ENCODE measurements around the gene MRPL20.
"Not testable (repeated sequence)": the region's sequence is repeated elsewhere in the genome, so short reads cannot be mapped to it uniquely, and the experiment has no call there.

MRPL20 gene

DNA sequence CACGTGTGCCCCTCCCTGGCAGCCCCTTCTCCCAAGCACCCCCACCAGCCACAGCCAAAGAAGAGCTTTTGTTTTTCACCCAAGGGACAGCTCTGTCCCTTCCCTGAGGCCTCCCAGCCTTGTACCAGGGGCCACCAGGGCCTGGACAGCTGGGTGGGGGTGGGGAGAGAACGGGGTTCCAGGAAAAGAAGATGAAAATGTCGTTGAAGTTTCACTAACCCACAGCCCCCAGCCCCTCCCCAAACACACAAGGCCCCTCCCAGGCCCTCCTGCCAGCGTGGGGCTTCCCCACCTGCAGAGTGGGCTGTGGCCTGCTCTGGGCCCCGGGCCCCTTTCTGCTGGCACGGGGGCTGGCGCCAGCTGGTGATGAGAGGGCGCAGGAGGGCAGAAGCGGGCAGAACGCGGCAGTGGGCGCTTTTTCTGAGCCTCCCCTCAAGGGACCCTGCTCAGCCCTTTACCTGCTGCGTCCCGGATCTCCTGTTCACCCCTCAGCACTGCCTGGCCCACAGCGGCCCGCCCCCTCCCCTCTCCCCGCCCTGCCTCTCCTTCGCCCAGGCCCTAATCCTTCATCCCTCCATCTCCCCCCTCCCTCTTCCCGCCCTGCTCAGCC lies 19.5 kb upstream of the MRPL20 start:
- no peak for DNase-seq (ENCODE audit: low read depth, low spot score)

DNA sequence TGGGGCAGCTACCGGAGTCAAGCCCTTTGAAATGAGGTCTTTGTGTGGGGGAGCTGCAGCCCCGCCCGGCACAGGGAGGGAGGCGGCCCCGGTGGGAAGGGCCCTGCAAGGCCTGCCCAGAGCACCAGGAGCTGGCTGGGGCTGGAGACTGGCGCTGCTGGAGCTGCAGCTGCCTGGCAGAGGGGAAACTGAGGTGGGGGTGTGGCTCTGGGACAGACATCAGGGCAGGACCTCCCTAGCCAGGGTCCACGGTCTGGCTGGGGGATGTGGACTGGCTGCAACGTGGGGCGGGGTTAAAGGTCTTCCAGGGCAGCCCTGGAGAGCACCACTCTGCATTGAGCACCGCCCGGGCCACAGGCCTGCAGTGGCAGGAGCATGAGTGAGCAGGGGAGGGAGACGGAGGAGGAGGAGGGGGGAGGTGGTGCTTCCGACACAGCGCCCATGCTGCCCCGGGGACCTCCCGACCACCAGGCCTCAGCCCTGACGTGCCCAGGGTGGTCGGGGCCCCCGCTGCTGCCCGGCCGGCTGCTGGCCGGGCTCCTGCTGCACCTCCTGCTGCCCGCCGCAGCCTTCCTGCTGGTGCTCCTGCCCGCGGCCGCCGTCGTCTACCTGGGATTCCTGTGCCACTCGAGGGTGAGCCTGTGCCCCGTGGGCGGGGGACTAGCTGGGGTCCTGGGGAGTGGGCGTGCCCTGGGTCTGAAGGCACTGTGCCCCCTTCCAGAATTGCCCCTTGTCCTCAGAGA lies 18.8 kb upstream of the MRPL20 start:
- no peak for DNase-seq (ENCODE audit: low read depth, low spot score)

DNA sequence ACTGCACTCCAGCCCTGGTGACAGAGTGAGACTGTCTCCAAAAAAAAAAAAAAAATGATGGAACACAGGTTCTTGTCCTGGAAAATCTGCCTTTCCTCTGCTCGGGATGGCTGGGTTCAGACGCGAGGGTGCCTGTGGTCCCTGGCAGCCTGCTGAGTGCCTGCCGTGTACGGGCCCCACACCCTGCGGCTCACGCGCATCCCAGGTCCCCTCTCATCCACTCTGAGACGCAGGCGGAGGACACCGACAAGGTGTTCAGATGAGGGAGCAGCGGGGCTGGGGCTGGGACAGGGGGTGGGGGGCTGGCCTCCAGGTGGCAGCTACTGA lies 18.3 kb upstream of the MRPL20 start:
- DNase-seq (ENCODE audit: low read depth, low spot score) = no peak

DNA sequence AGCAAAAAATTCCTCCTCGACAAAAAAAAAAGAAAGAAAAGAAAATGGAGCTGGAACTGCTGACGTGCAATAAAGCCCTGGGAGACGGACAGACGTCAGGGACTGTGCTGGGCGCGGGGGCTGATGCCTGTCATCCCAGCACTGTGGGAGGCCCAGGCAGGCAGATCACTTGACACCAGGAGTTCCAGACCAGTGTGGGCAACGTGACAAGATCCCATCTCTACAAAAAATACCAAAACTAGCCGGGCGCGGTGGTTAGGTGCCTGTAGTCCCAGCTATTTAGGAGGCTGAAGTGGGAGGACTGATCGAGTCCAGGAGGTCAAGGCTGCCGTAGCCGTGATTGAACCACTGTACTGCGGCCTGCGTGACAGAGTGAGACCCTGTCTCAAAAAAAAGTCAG lies 17.6 kb upstream of the MRPL20 start:
- no peak for DNase-seq (ENCODE audit: low read depth, low spot score)

DNA sequence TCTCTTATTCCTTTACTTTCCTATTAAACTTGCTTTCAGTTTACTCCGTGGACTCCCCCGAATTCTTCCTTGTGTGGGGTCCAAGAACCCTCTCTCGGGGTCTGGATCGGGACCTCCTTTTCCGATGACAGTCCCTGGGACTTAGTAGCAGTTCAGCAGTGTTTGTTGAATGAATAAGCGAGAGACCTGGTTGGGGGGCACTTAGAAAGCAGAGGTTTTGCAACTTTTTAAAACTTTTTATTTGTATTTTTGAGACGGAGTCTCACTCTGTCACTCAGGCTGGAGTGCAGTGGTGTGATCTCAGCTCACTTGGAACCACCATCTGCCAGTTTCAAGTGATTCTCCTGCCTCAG lies 16.1 kb upstream of the MRPL20 start:
- no peak for DNase-seq (ENCODE audit: low read depth, low spot score)

DNA sequence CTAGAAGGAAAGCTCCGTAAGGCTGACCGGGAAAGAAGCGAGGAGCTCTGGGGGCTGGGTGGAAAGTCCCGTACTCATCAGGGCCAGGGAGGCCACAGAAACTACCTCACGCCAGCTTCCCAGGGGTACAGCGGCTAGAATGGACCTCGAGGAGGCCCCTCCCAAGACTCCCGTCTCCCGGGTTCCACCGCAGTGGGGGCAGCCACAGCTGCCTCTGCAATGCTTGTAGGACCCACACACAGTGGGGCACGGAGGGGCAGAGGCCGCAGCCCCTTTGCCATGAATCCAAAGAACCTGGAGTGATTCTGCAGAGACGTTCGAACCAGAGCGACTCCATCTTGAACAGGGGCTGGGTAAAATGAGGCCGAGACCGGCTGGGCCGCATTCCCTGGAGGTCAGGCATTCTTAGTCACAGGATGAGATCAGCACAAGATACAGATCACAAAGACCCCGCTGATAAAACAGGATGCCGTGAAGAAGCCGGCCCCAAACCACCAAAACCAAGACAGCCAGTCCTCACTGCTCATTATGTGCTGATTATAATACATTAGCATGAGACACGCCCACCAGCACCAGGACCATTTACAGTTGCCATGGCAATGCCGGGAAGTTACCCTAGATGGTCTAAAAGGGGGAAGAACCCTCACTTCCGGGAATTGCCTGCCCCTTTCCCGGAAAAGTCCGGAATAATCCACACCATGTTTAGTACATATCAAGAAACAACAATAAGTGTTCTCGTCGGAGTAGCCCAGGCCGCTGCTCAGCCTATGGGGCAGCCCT lies 15.6 kb upstream of the MRPL20 start:
- DNase-seq (ENCODE audit: low read depth, low spot score) = peak; percentile 69

DNA sequence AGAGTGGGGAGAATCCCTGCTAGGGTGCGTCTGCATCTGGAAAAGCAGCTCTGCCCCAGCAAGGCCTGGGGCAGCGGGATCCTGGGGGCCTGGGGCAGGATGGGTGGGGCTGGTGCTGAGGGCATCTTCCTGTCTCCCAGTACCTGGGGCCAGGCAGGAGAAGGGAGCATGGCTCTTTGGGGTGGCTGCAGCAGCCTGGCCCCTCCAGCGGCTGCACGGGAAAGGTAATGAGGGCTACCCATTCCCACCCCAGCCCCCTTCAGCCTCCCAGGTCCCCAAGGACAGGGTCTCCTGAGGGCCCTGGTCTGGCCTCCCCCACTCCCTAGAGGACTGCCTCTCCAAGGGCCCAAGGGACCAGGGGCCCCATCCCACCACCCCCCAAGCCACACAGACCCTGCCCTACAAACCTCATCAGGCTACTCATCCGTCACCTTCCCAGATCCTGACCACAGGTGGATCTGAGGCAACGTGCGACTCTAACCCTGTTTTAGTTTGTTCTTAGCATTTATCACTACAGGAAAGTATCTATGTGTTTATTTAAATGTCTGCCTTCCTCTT lies 14.9 kb upstream of the MRPL20 start:
- no peak for DNase-seq (ENCODE audit: low read depth, low spot score)

DNA sequence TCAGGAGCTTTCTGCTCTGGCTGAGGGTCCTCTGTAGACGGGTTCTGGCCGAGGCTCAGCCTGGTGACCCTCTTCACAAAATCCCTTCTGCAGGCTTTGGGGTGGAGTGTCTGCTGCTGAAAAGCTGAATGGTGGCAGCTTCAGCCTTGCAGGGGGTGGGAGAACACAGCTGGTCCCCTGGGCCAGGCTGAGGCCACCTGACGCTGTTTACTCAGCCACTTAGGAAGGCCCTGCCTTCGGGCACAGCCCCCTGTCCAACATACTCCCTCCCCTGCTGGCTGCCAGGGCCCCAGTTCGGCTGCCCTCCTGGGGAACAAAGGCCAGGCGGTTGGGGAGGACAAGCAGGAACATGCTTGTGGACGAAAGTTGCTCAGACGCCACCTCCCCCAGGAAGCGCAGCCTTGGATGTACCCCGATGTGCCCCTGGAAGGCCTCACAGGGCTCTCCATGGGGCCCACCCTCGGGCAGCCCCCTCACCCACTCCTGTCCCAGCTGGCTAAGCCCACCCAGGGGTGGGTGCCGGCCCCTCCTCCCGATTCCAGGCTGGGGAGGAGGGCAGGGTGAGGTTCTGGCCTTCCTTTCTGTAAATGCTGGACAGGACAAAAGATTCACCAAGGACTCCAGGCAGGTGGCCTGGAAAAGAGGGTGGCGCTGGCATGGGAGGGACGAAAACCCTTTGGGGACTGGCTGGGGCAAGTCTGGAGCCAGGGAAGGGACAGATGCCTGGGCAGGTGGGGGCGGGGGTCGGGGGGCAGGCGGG lies 14.2 kb upstream of the MRPL20 start, which contains the start of gene ANKRD65:
ANKRD65 (minus strand) TSS at position 130 of the 760 bp plus-strand sequence. CDS start 271 bp downstream, outside the sequence.
- no peak for DNase-seq (ENCODE audit: low read depth, low spot score)

DNA sequence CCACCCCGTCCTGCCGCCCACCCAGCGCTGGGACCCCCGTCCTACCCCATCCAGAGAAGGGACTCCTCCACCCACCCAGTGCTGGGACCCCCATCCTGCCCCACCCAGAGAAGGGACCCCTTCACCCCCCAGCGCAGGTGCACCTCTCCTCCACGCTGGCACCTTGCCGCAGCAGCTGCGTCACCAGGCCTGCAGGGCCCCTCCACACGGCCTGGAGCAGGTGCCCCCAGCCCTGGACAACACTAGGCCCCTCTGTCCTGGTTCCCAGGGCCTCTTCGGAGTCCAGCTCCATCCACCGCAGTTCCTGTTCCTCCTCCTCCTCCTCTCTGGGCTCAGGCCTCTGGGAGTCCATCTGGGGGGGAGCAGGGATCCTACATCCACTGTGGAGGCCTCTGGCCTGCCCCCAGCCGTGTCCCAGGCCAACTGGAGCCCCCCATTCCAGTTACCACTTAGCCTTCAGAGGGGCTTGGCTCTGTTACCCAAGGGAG lies 13.6 kb upstream of the MRPL20 start:
- no peak for DNase-seq (ENCODE audit: low read depth, low spot score)

DNA sequence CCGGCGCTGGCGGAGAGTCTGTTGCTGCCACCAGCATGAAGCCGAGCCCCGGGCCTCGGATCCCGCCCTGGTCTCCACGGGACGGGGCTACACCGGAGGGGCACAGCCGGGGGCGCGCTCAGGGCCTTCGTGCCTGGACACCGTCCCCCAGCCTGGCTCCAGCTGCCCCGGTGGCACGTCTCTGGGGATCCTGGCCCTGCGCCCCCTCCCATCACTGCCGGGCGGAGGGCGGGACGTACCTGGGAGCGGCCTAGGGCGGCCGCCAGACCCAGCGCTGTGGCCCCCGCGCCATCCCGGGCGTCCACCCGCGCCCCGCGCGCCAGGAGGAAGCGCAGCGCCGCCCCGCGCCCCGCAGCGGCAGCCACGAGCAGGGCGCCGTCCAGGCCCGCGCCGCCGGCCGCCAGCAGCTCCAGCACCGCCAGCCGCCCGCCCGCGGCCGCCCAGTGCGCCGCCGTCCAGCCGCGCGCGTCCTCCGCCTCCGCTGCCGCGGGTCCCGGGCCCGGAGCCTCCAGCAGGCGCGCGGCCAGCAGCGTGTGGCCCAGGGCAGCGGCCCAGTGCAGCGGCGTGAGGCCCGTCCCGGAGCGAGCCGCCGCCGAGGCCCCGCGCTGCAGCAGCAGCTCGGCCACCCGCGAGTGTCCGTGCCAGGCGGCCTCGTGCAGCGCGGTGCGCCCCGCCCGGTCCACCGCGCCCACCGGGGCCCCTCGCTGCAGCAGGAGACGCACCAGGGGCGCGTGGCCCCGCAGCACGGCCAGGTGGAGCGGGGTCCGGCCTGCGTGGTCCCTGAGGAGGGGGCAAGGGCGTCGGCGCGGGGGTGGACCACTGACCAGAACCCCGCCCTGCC lies 12.9 kb upstream of the MRPL20 start:
- peak; percentile 62 for DNase-seq (ENCODE audit: low read depth, low spot score)

DNA sequence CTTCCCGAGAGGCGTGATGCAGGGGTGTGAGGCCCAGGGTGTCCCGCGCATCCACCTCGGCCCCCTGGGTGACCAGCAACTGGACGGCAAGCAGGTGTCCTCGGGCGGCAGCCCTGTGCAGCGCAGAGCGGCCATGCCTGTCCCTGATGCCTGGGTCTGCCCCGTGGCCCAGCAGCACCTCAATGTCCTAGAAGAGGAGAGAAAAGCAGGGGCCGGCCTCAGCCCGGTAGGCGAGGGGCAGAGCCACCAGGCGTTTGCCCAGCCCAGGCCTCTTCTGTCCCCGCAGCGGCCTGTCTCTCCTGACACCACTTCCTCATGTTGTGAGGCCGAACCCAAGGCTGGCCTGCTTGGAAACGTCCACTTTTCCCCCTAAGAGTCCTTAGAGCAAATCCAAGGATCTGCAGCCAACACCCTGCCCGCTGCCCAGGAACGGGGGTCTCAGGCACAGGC lies 12.3 kb upstream of the MRPL20 start:
- DNase-seq (ENCODE audit: low read depth, low spot score) = no peak

DNA sequence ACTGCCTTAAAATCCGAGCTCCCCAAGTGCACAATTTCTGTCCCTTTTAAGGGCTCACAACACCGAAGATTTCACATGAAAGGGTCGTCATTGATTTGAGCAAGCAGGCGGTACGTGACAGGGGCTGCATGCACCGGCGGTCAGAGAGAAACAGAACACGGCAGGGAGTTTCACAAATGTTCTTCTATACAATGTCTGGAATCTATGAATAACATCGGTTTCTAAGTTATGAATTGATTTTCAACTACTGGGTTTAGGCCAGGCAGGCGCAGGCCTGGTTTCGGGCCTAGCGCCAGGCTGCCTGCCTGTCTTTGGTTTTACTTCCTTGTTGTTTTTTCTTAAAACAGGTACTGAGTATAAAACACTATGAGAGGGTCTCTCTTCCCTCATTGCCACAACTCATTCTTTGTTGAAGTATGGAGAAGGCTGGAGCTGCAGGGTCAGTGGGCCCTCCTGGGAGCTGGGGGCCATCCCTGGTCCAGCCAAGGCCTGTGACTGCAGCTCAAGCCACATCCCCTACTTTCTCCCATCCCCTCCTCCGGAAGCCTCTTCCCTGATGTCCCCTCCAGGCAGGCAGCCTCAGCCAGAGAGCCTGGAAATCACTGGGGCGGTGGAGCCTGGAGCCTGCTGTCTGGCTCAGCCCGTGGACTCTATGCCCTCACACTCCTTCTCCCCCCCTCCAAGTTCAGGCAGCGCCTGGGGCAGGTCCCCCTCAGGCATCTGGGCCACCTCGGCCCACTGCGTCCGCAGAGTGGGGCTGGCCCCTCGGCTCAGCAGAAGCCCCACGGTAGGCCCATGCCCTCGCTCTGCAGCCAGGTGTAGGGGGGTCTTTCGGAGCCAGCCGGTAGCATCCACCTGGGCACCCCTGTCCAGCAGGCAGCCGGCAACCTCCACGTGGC lies 11.6 kb upstream of the MRPL20 start:
- no peak for DNase-seq (ENCODE audit: low read depth, low spot score)

DNA sequence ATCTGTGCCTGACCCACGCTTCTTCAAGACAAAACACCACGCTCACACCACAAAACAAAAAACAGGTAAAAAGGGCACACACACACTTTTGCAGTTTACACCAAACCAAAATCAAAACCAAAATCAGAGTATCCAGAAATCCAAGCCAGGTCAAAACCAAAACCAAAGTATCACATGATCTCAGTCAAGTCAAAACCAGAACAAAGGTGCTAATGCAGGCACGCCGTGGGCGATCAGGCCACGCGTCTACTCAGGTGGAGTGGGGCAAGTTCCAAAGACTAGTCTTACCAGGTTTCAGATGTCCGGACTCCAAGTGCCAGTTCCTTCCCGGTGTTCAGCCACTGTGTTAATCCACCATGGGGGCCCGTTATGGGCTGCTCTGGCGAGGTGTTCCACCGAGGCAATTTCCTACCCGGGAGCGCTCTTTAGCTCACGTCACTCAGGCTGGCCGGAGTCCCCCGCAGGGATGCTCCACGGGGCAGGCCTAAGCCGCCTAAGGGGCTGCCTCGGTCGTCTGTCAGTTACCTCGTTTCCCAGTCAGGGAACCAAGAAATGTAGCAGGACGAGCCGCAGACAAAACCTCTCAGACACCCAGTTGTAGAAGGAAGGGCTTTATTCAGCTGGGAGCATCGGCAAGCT lies 10.9 kb upstream of the MRPL20 start:
- not testable (repeated sequence) for DNase-seq (ENCODE audit: low read depth, low spot score)

DNA sequence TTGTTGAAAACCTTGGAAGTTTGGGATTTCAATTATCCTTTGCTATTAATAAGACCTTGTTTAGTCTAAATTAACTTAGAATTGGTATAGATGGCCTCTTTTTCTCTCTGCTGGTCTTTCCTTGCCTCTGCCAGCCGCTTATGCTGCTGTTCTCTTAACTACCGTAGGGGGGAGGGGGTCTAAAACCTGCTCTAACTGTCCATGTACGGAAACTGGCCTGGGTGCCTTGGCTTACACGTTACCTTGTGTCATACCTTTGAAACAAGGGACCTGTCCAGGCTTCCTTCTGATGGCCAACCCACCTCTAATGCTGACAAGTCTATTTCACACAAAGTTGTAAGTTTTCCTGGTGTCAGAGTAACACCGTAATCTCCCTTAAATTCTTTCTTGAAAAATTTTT lies 10.3 kb upstream of the MRPL20 start:
- DNase-seq (ENCODE audit: low read depth, low spot score) = not testable (repeated sequence)

DNA sequence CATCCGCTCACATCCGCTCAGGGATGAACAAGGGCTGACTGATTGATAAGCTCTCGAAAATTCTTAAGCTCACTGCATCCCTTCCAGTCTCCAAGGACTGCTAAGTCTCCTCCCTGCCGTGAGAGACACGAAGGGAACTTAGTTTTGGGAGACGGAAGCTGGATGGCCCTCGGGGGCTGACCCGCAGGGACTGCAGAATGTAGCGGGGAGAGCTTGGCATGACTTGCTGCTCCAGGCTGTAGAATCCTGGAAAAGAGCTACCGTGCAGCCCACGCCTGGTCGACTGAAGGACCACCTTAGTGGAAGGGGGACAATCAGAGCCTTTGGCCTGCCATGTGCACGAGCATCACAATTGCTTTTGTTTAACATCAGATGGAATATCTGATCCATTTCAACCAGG lies 8.7 kb upstream of the MRPL20 start:
- DNase-seq (ENCODE audit: low read depth, low spot score) = no peak

DNA sequence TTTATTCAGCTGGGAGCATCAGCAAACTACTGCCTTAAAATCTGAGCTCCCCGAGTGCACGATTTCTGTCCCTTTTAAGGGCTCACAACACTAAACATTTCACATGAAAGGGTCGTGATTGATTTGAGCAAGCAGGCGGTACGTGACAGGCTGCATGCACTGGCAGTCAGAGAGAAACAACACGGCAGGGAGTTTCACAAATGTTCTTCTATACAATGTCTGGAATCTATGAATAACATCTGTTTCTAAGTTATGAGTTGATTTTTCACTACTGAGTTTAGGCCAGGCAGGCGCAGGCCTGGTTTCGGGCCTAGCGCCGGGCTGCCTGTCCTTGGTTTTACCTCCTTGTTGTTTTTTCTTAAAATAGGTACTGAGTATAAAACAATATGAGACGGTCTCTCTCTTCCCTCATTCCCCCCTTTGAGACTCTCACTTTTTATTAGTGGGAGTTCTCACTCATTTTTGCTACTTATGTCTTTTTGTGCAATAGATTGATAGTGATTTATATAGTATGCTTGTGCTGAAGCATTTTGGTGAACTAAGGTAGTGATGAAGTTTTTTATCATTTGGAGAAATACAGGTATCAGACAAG lies 5.3 kb upstream of the MRPL20 start:
- not testable (repeated sequence) for DNase-seq (ENCODE audit: low read depth, low spot score)

DNA sequence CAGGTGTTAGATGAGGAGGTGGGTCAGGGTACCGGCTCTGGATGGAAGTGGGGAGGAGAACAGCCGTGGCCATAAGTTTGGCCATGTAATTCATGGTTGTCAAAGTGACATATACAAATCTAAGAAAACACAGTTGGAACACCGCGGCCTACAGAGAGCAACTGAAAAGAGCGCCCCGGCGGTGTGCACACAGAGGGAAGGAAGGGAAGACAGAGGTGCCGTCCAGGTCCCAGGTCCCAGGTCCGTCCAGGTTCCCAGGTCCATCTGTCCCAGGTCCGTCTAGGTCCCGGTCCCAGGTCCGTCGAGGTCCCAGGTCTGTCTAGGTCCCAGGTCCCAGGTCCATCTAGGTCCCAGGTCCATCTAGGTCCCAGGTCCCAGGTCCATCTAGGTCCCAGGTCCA lies 4.5 kb upstream of the MRPL20 start:
- no peak for DNase-seq (ENCODE audit: low read depth, low spot score)

DNA sequence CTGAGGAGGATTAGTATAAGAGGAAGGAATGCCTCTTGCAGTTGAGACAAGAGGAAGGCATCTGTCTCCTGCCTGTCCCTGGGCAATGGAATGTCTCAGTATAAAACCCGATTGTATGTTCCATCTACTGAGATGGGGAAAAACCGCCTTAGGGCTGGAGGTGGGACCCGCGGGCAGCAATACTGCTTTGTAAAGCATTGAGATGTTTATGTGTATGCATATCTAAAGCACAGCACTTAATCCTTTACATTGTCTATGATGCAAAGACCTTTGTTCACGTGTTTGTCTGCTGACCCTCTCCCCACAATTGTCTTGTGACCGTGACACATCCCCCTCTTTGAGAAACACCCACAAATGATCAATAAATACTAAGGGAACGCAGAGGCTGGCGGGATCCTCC lies 3.1 kb upstream of the MRPL20 start:
- DNase-seq (ENCODE audit: low read depth, low spot score) = not testable (repeated sequence)

Measured in astrocyte of the hippocampus (primary cell).